Measurements from ENCODE around the gene THYN1. TPM values are rescaled to one million over a fixed set of nuclear protein-coding genes. Genes with fewer than 3 reads are reported as not detected.

THYN1 gene
- total RNA-seq (2022; extraction: Qiagen RNA extraction) = 15.7 to 19.6 TPM (median 17.7 TPM) in 5 replicates

DNA sequence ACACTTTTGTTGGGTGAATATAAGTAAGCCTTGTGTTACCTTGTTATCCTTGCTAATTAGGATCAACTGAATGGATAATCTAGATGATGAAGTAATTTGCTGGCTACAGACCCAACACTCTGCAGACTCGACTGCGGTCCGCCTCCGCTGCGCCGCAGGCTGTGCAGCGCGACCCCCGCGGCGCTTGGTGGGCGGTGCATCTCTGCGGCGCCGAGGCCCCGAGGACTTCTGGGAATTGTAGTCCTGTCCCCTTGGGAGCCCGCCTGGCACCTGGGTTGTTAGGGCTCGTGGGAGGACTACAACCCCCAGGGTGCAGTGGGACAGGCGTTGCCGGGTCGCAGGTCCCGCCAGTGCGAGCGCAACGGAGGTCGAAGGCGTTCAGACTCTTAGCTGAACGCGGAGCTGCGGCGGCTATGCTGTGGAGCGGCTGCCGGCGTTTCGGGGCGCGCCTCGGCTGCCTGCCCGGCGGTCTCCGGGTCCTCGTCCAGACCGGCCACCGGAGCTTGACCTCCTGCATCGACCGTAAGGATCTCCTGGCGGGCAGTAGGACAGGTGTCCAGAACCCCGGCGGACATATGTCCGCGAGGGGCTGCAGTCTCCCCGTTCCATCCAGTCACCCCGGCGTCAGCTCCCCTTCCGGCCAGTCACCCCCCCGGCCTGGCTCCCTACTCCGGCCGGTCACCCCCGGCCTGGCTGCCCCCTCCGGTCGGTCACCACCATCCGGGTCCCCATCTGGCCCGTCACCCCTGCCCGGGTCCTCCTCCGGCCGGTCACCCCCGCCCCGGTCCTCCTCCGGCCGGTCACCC lies at the start of gene THYN1, which contains the start of gene ACAD8:
THYN1 (minus strand) TSS at position 165 of the 806 bp plus-strand sequence. CDS start 470 bp downstream, outside the sequence.
ACAD8 (plus strand) TSS at position 381 of the 806 bp plus-strand sequence; CDS start at position 414, 33 bp downstream.

DNA sequence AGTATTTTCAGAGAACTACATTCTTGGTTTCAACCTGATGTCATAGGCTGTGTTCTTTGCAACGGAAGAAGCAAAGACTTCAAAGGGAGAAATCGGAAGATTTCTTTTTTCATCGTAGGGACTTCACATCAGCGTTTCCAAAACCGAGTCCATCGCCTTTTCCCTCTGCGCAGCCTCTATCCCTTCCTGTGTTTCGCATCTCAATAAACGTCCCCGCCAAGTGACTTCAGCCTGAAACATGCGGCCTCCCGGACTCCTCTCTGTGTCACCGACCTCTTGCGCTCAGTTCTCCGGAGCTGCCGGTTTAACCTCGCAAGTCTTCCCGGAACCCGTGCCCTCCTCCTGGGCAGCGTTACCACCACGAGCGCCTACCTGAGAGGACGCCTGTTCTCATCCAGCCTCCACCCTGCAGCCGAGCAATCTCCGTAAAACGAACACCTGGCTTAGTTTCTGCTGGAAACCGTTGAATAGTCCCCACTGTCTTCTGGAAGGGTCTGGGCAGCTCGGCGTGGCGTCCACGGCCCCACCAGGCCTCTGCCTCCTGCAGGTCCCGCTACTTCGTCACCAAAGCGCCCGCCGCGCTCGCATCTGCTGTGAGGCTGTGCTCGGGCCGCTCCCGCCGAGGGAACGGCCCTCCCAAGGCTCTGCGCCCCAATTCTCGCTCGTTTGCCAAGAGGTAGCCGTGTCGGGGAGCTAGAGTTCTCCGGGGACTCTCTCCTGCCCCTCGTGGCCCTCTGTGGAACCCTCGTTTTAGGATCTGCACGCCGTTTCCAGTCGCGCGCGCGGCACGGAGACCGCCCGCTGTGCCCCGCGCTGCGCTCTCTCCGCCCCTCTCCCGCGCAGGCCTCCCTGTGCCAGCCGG lies 22.6 kb upstream of the THYN1 start, which contains the start of gene GLB1L3:
GLB1L3 (plus strand) TSS at position 846 of the 862 bp plus-strand sequence. CDS start 362 bp downstream, outside the sequence.

DNA sequence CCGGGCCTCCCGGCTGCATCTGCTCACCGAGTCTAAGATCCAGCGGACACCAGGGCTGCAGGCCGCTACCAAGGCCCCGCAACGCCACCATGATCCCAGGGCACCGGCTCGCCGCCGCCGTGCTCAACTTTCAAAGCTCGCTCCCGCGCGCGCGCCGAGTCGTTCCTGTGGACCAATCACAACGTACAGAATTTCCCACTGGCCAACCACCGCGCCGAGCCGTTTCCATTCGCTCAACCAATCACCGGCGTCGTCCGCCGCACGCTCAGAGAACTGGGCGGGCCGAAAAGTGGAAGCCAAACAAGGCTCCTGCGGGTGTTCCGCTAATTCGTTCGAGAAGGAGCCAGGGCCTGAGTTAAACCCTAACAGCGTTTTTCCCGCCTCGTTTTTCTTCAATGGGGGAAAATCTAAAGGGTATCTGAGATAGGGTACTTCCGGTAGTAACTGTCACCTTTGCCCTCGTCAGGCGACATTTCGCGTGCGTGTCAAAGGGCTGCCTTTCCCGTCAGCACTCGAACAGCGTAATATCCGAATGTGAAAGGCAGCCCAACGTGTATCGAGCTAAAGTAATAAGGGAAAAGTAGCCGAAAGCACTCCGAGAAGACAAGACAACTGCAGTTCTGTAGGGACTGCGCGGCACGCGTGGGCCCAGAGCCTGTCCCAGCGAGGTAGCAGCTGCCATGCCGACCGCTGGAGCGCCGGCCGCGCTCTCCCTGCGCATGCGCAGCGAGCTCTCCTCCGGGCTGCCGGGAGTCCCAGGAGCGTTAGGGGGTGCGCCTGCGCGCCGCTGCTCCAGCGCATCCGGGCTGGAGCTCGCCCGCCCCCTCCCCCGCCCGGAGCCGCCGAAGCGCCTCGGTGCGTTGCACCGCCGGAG lies 29.1 kb downstream of the THYN1 start, which contains the start of the genes NCAPD3 and VPS26B:
NCAPD3 (minus strand) TSS at position 132 of the 874 bp plus-strand sequence; CDS start at position 91, 41 bp downstream.
VPS26B (plus strand) TSS at position 836 of the 874 bp plus-strand sequence. CDS start 452 bp downstream, outside the sequence.

Other genes starting within 250 kb of the THYN1 start
- gene JAM3, start 184.3 kb downstream of the THYN1 start, total RNA-seq (2022; extraction: Qiagen RNA extraction) = 3.8 to 4.5 TPM (median 4.4 TPM) in 5 replicates
- 21.9 to 27.1 TPM (median 25.6 TPM) in 5 replicates for gene NCAPD3, start 29.4 kb downstream of the THYN1 start, total RNA-seq (2022; extraction: Qiagen RNA extraction)
- gene VPS26B, start 28.7 kb downstream of the THYN1 start, total RNA-seq (2022; extraction: Qiagen RNA extraction) = 19.0 to 23.3 TPM (median 21.8 TPM) in 5 replicates
- gene ACAD8, start 216 bp upstream of the THYN1 start, total RNA-seq (2022; extraction: Qiagen RNA extraction) = 8.7 to 10.5 TPM (median 9.2 TPM) in 5 replicates
- gene GLB1L3, start 23.0 kb upstream of the THYN1 start, total RNA-seq (2022; extraction: Qiagen RNA extraction) = not detected in 5 replicates
- 1.9 to 2.4 TPM (median 2.2 TPM) in 5 replicates for gene GLB1L2, start 78.6 kb upstream of the THYN1 start, total RNA-seq (2022; extraction: Qiagen RNA extraction)
- 0.01 to 0.05 TPM (median 0.02 TPM) in 4 of 5 replicates, not detected in the other for gene B3GAT1, start 158.9 kb upstream of the THYN1 start, total RNA-seq (2022; extraction: Qiagen RNA extraction)